ENCODE results near the gene PTGES2.
"Not testable (repeated sequence)": the region's sequence is repeated elsewhere in the genome, so short reads cannot be mapped to it uniquely, and the experiment has no call there.

PTGES2 gene

GRCh38 chr9:128136816-128137793 lies 9.6 kb upstream of the PTGES2 start:
- DNase-seq (ENCODE audit: low read depth): no peak

DNA sequence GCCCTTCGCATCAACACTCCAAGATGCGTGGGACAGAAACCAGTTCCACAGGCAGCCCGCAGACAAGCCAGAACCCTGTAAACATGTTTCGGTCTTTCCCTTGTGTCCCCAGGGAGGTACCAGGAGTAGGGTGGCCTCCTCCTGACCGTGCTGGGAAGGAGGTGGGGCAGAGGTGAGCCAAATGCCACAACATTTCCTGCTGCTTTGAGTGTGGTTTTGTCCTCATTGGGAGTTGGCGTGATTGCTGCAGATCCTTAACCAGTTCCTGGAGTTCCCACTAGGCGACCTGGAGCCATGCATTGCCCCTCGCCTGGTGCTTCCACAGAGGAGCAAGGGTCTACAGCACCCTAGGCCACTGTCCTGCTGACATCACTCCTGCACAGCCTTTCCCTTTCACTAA lies 8.0 kb upstream of the PTGES2 start:
- DNase-seq (ENCODE audit: low read depth): not testable (repeated sequence)

DNA sequence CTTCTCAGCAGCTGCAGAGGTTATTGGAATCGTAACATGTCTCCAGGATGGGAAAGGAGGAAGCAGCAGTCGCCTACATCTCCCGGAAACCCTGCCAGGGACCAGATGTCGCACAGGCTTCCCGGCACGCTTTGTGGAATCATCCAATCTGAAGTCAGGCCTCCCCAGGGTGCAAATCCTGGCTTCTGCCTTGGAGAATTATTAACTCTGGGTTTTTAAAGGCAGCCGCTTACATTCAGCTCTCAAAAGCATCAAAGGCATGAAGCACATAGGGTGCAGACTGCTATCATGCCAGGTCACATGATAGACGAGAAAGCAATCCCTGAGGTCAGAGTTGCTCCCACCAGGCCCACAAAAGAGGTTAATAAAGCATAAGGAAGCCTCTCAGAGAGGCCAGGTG lies 4.6 kb upstream of the PTGES2 start:
- not testable (repeated sequence) for DNase-seq (ENCODE audit: low read depth)

DNA sequence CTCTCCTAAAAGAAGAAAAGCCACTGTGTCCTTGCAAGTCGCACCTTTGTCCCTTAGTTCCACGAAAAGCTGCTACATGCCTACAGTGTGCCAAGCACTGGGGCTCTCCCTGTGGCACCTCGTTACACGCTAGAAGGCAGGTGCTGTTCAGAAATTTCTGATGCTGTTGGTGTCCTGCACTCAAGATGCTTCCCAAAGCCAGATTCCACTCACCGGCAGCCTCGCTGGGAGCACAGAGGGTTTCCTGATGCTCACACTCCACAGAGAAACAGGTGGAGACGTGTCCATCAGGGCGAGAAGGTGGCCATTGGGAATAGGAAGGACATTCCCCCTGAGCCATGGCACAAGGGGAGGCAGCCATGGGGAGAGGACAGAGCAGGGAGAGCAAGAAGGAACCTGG lies 3.8 kb upstream of the PTGES2 start:
- DNase-seq (ENCODE audit: low read depth): not testable (repeated sequence)

DNA sequence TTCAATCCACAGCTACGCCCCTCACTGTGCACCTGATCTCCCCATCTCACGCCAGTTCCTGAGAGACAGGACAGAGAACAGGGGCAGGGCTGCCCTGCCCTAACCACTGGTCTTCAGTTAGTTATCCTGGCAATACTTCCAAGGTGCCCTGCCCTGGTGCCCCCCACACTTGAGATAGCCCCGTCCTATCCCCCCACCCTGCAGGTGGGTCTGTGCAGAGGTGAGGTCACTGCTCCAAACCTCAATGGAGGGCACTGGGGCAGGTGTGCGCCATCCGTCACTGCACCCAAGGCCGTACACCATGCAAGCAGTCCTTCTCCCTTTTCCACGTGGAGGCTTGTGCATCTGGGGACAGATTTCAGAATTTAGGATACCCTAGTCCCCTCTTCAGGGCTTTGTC lies 3.1 kb upstream of the PTGES2 start:
- not testable (repeated sequence) for DNase-seq (ENCODE audit: low read depth)

DNA sequence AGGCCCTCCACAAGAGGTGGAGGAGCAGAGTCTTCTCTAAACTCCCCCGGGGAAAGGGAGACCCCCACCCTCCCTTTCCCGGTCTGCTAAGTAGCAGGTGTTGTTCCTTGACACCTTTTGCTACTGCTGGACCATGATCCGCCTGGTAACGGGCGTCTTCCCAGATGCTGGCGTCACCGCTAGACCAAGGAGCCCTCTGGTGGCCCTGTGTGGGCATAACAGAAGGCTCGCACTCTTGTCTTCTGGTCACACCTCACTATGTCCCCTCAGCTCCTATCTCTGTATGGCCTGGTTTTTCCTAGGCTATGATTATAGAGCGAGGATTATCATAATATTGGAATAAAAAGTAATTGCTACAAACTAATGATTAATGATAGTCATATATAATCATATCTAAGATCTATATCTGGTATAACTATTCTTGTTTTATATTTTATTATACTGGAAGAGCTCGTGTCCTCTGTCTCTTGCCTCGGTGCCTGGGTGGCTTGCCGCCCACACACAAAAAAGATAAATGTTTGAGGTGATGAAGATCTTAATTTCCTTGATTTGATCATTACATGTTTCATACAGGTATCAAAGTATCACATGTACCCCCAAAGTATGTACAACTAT lies 2.6 kb upstream of the PTGES2 start:
- peak; percentile 40 for DNase-seq (ENCODE audit: low read depth)

GRCh38 chr9:128128836-128129590 lies 1.5 kb upstream of the PTGES2 start:
- no peak for DNase-seq (ENCODE audit: low read depth)

DNA sequence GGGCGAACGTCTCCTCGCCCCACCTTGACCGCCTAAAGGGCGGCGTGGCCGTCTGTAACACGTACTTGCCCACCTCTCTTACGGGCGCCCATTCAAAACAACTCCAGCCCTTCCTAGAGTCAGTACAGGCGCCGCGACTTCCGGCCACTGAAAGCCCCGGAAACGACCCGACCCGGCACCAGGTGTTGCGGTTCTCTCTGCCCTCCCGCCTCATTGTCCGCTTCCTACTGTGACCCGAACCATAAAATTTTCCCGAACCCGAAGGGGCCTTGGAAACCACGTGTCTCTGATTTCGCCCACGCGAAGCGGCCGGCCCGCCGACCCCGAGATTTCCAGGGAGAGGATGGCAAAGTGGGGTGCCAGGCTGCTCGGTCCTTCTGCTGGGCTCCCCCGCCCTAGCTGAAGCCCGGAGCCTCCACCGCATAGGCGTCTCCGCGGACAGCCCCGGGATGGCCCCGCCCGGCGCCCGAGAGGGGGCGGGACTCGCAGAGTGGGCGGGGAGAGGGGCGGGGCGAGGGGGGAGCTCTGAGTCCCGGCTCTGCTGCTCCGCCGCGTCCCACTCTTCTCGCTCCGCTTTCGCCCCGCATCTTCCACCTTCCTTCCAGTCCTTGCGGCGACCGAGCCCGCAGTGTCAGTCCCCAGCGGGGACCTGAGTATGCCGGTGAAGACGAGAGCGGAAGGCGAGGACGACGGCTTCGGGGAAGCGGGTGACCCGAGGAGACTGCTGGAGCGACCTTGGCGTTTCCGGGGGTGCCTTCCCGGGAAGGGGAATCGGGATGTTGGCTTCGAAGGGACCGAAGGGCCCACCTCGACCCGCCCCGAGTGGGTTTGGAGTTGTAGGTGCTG lies 684 bp upstream of the PTGES2 start:
- peak; percentile 82 for DNase-seq (ENCODE audit: low read depth)

GRCh38 chr9:128125580-128126354 lies 1.8 kb downstream of the PTGES2 start:
- no peak for DNase-seq (ENCODE audit: low read depth)

GRCh38 chr9:128124873-128125579 lies 2.5 kb downstream of the PTGES2 start:
- peak; percentile 39 for DNase-seq (ENCODE audit: low read depth)

DNA sequence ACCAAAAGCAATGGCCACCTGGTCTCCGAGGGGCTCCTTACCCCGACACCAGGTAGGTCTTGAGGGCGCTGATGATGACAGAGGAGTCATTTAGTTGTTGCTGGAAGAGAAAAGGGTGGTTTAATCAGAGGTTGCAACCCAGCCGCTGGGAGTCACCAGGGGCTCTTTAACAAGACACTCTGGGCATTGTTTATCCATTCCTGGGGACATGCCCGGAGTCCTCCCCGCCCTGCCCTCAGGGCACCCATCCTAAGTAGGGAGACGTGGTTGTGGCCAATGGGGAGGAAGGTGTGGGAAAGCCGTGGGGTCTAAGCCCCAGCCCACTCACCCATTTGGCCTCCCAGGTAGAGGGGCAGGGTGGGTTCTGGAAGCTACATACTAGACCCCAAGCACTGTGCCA lies 3.1 kb downstream of the PTGES2 start:
- no peak for DNase-seq (ENCODE audit: low read depth)

DNA sequence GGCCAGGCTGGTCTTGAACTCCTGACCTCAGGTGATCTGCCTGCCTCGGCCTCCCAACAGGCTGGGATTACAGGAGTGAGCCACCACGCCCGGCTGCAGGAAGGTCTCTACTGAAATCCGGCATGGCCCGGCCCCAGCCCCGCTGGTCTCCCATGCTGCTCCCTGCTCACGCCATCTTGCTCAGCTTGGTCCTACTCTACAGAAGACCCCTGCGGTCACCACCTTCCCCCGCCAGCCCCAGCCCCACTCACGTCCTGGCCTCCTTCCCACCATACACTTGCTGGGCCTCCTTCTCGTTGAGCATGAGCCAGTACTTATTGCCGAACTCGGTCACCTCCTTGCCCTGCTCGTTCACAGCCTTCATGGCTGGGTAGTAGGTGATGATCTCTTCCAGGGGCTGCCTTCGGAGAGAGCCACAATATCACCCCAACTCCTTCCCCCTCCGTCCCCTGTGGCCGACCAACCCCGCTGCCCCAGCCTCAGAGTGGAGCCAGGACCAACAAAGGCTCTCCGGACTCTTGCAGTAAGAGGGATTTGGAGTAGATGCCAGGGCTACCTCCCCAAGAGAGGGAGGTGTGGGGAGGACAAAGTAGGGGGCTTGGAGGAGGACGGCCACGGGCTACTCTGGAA lies 4.0 kb downstream of the PTGES2 start:
- no peak for DNase-seq (ENCODE audit: low read depth)

DNA sequence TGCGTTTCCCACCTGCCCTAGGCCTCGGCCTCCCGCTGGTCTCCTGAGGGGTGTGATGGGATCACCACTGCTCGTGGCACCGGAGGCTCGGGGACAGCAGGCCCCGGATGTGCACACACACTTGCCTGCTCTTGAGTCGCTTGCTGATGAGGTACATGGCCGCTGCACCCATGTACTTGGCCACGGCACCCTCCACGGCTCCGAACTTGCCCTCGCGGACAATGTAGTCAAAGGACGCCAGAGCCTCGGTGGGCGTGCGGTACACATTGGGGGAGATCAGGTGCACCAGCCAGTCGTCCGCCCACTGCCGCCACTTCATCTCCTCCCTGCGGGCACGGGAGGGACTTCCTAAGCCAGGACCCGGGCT lies 4.7 kb downstream of the PTGES2 start:
- no peak for DNase-seq (ENCODE audit: low read depth)

- no peak for DNase-seq (ENCODE audit: low read depth)
Measured at GRCh38 chr9:128121924-128122808, 5.4 kb downstream of the PTGES2 start.

GRCh38 chr9:128121466-128121810 lies 6.1 kb downstream of the PTGES2 start:
- DNase-seq (ENCODE audit: low read depth): no peak

- DNase-seq (ENCODE audit: low read depth): no peak
Measured at GRCh38 chr9:128120741-128121465, 6.6 kb downstream of the PTGES2 start.

DNA sequence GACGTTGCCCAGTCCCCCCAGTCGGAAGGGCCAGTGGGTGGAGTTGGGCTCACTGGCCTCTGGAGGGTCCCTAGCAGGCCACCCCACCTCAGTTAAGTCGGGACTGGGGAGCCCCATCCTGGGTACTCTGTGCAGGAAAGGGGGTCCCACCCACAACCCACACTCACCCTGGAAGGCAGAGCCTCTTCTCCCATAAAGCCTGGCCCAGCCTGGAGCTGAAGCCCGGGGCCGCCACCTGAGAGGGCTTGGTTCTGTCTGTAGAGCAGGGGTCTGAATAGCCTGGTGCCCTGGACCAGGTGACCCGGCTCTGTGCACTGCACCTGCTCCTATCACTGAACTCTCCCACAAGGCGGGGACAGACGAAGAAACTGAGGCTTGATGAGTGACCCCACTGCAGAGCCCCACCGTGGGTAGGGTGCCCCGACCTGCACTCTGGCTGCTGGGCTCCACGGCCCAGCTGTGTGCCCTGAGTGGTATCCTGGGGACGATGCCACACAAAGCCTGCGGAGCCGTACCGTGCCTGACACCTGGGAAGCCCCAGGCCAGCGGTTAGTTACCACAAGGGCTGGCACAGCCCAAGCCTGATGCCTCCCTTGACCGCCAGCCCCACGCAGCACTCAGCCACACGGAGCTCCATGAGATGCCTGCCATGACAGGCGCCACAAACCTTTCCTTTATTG lies 7.3 kb downstream of the PTGES2 start:
- DNase-seq (ENCODE audit: low read depth): no peak

Data from activated T-cell treated with anti-CD3 and anti-CD28 coated beads for 48 hours (primary cell).